HEK293T (cell line): Measurements from ENCODE around the gene PTPRD.

Experiments used
- ARNT ChIP-seq: fragments of 450-650 bp; IDR thresholded peaks from 2 replicates; pipeline ENCODE4 v1.6.1; 2017; ENCODE audit warnings: mild to moderate bottlenecking
- FOXK2 ChIP-seq: fragments of 450-650 bp; IDR thresholded peaks from 2 replicates; pipeline ENCODE4 v1.6.1; 2016; ENCODE audit warnings: mild to moderate bottlenecking
- FOXM1 ChIP-seq: fragments of 450-650 bp; IDR thresholded peaks from 2 replicates; pipeline ENCODE4 v1.6.1; 2017; ENCODE audit warnings: mild to moderate bottlenecking, borderline replicate concordance
- HDGF ChIP-seq: fragments of 450-650 bp; IDR thresholded peaks from 2 replicates; pipeline ENCODE4 v1.6.1; 2017; ENCODE audit warnings: antibody characterized with exemption, borderline replicate concordance
- L3MBTL2 ChIP-seq: fragments of 450-650 bp; conservative IDR thresholded peaks from 2 replicates; pipeline ENCODE4 v1.6.1; 2016; ENCODE audit warnings: mild to moderate bottlenecking
- LEF1 ChIP-seq: fragments of 450-650 bp; IDR thresholded peaks from 2 replicates; pipeline ENCODE4 v1.6.1; 2017; ENCODE audit warnings: mild to moderate bottlenecking, borderline replicate concordance
- SP1 ChIP-seq: fragments of 450-650 bp; IDR thresholded peaks from 2 replicates; pipeline ENCODE4 v1.6.1; 2017
- SUZ12 ChIP-seq: fragments of 450-650 bp; IDR thresholded peaks from 2 replicates; pipeline ENCODE4 v1.6.1; 2016; ENCODE audit warnings: mild to moderate bottlenecking
- ZNF384 ChIP-seq: fragments of 450-650 bp; IDR thresholded peaks from 2 replicates; pipeline ENCODE4 v1.6.1; 2016

- TF ChIP-seq HDGF (no peak), FOXM1 (no peak), FOXK2 (no peak), SP1 (no peak), ZNF384 (no peak), SUZ12 (no peak), ARNT (no peak), LEF1 (no peak), L3MBTL2 (no peak)
These were observed 711.2 kb downstream of the PTPRD start for GRCh38 chr9:9901624-9902023.
